ENCODE measurements around the gene NEBL. TPM values are rescaled to one million over a fixed set of nuclear protein-coding genes. Genes with fewer than 3 reads are reported as not detected.

NEBL gene
- total and polyA plus RNA-seq, 11 donors, result 187 to 855 (median 579) TPM

DNA sequence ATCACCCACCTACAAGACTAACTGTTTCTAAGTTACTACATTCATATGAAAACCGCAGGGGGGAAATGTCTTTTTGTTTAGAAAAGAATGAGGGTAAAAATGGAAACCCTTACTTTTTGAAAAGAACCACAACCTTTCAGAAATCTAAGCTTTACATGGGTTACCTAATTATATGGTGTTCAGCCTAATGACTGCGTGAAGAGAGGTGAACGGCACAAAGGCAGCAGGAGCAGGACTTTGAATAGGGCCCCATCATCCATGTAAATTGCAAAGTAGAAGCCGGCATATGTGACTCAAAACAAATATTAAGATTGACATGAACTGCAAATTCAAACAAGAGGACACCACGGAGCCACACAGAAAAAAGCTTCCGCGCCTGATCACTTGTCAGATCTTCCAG, 25.1 kb downstream of the NEBL start:
- intact Hi-C loops (cut with DNase I), result no loop called here
- H3K36me3 ChIP-seq, result peaks cover 0 to 91% (median 4%) of the 10 kb centered on the region in 9 donors
- peaks cover 0 to 48% (median 7%) of the 10 kb centered on the region in 12 donors for H3K4me1 ChIP-seq
- H3K27ac ChIP-seq, result no peak overlapping the region
- ATAC-seq, result peak in 1 of 4 donors; percentile 14
- TF ChIP-seq, protein P1, sequence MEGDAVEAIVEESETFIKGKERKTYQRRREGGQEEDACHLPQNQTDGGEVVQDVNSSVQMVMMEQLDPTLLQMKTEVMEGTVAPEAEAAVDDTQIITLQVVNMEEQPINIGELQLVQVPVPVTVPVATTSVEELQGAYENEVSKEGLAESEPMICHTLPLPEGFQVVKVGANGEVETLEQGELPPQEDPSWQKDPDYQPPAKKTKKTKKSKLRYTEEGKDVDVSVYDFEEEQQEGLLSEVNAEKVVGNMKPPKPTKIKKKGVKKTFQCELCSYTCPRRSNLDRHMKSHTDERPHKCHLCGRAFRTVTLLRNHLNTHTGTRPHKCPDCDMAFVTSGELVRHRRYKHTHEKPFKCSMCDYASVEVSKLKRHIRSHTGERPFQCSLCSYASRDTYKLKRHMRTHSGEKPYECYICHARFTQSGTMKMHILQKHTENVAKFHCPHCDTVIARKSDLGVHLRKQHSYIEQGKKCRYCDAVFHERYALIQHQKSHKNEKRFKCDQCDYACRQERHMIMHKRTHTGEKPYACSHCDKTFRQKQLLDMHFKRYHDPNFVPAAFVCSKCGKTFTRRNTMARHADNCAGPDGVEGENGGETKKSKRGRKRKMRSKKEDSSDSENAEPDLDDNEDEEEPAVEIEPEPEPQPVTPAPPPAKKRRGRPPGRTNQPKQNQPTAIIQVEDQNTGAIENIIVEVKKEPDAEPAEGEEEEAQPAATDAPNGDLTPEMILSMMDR (IDR thresholded peaks at IDR 0.05), result no peak
- no peak for TF ChIP-seq POLR2A (IDR thresholded peaks at IDR 0.05)
- 60 to 79% (median 69%) methylated on average over 7 of the region's 7 CpGs for WGBS, 4 donors
- no peak overlapping the region for H3K4me3 ChIP-seq
- H3K9me3 ChIP-seq, result no peaks in the 10 kb centered on the region
- no peaks in the 10 kb centered on the region for H3K27me3 ChIP-seq
- DNase-seq, result no peak

- Histone ChIP-seq H3K27me3 (no peaks in the 10 kb centered on the region), H3K9me3 (no peaks in the 10 kb centered on the region), H3K4me3 (no peak overlapping the region), H3K36me3 (peaks cover 0 to 91% (median 9%) of the 10 kb centered on the region in 9 donors), H3K4me1 (peaks cover 0 to 48% (median 9%) of the 10 kb centered on the region in 12 donors), H3K27ac (peak overlapping the region in 1 of 12 donors; percentile 12)
- TF ChIP-seq, protein P1 (IDR thresholded peaks at IDR 0.05), result no peak
- no peak for TF ChIP-seq POLR2A (IDR thresholded peaks at IDR 0.05)
- ATAC-seq, result no peak
- WGBS, 4 donors, result 56 to 71% (median 63%) methylated on average over 3 of the region's 3 CpGs
- no peak for DNase-seq
- intact Hi-C loops (cut with DNase I), result no loop called here
Observed at GRCh38 chr10:20870834-20871233, 26.3 kb downstream of the NEBL start.

DNA sequence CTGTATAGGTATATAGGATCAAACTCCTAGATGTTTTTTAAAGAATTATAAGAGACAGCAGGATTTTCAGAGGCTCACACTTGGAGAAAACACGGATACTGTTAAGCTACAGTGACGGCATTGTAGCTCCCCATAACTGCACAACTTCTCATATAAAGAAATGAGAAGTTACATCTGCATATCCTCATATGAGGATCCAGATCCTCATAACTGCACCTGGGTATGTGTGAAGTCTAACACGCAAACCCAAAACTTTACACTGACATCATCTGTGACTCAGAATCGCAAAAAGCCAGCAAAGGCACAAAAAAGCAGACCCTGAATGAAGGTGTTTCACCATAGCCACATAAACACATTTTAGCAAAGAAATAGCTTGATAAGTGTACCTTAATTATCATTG, 34.1 kb downstream of the NEBL start:
- no peaks in the 10 kb centered on the region for H3K9me3 ChIP-seq
- peaks cover 0 to 100% (median 24%) of the 10 kb centered on the region in 9 donors for H3K36me3 ChIP-seq
- intact Hi-C loops (cut with DNase I), result loop anchor here in 3 of 10 donors (10.0 kb wide), 2 partner anchors 402 to 412 kb away; no protein-coding TSS in a partner anchor
- ATAC-seq (no peak), DNase-seq (no peak)
- H3K27me3 ChIP-seq, result no peaks in the 10 kb centered on the region
- H3K4me3 ChIP-seq, result no peak overlapping the region
- WGBS, 4 donors, result 72 to 88% (median 79%) methylated on average over 4 of the region's 4 CpGs
- peaks cover 0 to 10% (median 2%) of the 10 kb centered on the region in 12 donors for H3K4me1 ChIP-seq
- no peak overlapping the region for H3K27ac ChIP-seq
- TF ChIP-seq, protein P1 (IDR thresholded peaks at IDR 0.05), result no peak
- no peak for TF ChIP-seq POLR2A (IDR thresholded peaks at IDR 0.05)

DNA sequence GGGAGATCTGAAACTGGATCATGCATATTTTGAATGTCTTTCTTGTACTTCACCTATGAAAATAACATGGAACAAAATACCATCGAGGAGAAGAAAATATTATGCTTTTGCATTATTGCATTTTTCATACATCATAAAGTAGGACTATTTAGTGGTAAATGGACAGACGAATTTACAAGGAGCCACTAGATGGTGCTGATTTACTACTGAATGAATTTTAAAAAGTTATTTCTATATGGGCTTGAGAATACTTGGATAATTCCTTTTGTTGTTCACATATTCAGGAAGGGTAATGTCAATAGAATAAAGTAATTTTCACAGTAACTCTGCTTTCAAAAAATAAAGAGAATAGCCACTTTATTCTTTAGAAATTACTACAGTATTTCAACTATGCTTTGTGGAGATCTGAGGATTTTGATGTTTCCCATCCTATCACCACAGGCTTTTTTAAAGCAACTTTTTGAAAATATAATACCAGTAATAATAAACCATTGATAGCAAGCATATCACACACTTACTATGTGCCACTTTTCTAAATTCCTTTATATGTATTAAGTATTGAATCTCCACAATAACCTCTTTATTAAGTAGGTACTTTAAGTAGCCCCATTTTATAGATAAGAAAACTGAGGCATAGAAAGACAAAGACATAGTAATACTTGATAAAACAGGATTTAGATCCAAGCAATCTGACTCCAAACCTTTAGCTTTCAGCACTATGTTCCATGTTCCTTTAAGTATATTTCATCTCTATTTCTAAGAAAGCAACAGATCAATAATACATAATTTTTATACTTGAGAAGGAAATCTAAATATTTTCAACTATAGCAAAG, 38.6 kb downstream of the NEBL start:
- ATAC-seq, result no peak
- Histone ChIP-seq H3K4me3 (no peak overlapping the region), H3K27ac (no peak overlapping the region), H3K4me1 (peaks cover 0 to 22% (median 3%) of the 10 kb centered on the region in 12 donors), H3K27me3 (no peaks in the 10 kb centered on the region), H3K36me3 (peaks cover 0 to 87% (median 17%) of the 10 kb centered on the region in 9 donors), H3K9me3 (peaks cover 0 to under 1% (median 0%) of the 10 kb centered on the region in 12 donors)
- intact Hi-C loops (cut with DNase I), result loop anchor here in 3 of 10 donors (5.0 to 10.0 kb wide), 5 partner anchors 406 to 1446 kb away; no protein-coding TSS in a partner anchor
- DNase-seq, result no peak
- TF ChIP-seq, protein P1 (IDR thresholded peaks at IDR 0.05), result peak; percentile 18 to 58 (median 44)
- TF ChIP-seq POLR2A (IDR thresholded peaks at IDR 0.05), result no peak
- WGBS, 4 donors, result 7 to 17% (median 14%) methylated on average over 2 of the region's 2 CpGs
